ENCODE data around the gene ZNF423.

- TF ChIP-seq POLR2A (IDR thresholded peaks at IDR 0.05; ENCODE audit: low read depth, low read length) = no peak
- TF ChIP-seq POLR2AphosphoS5 (IDR thresholded peaks at IDR 0.05; ENCODE audit: low read depth, low read length) = no peak
- no peak for TF ChIP-seq TAF1 (IDR thresholded peaks at IDR 0.05; ENCODE audit: low read depth, low read length)
- no peak for TF ChIP-seq SPI1 (IDR thresholded peaks at IDR 0.05; ENCODE audit: low read depth, low read length)
- TF ChIP-seq PAX5 (IDR thresholded peaks at IDR 0.05; ENCODE audit: insufficient read depth, low read length, severe bottlenecking) = no peak
Observed at GRCh38 chr16:49608779-49609178, 247.1 kb downstream of the ZNF423 start.

Measured in GM12891 (cell line).